HCT116 (cell line): ENCODE measurements around the gene MBNL2. TPM values are rescaled to one million over a fixed set of nuclear protein-coding genes. Genes with fewer than 3 reads are reported as not detected.

Experiments used
- ATAC-seq: fragments of 200-7000 bp; cut with Tn5 transposase; 2 replicates; pipeline ENCODE4 v1.9.1; 2020; ENCODE audit warnings: mild to moderate bottlenecking, moderate library complexity
- BruUV-seq: library from RNA; stranded (reverse); fragments of 400-500 nt; replicated peaks from 2 replicates; lab custom pipeline; 2021; lab: Mats Ljungman, UMichigan
- CTCF ChIA-PET: fragments of 300-600 bp; sonication (Branson Sonifier 250); formaldehyde crosslinking; loops from one replicate; lab custom pipeline; 2021; ENCODE audit warnings: antibody characterized with exemption; lab: Charles Lee
- POLR2A ChIA-PET: fragments of 300-600, 350-600 bp; sonication (Branson Sonifier 250); formaldehyde crosslinking; loops from one replicate; lab custom pipeline; 2021; ENCODE audit warnings: antibody characterized with exemption; lab: Charles Lee
- RAD21 ChIA-PET, 2 experiments: fragments of 300-600 bp; sonication (Branson Sonifier 250); formaldehyde crosslinking; loops; one replicate each; lab custom pipeline; 2023; ENCODE audit warnings: low total read pairs in 2 of 2; ENCODE audit not compliant: uncharacterized antibody in 2 of 2, unreplicated experiment in 2 of 2, low non-redundant PET in 1 of 2; lab: Charles Lee
- DNase-seq: peaks from one replicate; pipeline ENCODE4 v3.0.0-alpha.2; 2010; ENCODE audit warnings: low read depth, low spot score
- H2AFZ ChIP-seq: fragments of 200-600 bp; shearing (Covaris generic), sonication (generic); 2 replicates; pipeline ENCODE4 v1.6.1; 2017; ENCODE audit warnings: low read depth, mixed run types, mixed read lengths, antibody characterized with exemption, low read length; ENCODE audit not compliant: poor library complexity, severe bottlenecking
- H3K27ac ChIP-seq: 2 replicates; pipeline ENCODE4 v1.5.1; 2012; ENCODE audit warnings: low read depth, low read length
- H3K27me3 ChIP-seq: fragments of 200-600 bp; sonication (generic); 2 replicates; pipeline ENCODE4 v1.6.1; 2016; ENCODE audit warnings: mixed run types, low read length, mixed read lengths; ENCODE audit not compliant: insufficient read depth
- H3K36me3 ChIP-seq, 2 experiments: fragments of 200-500 bp in 1 of 2; fragments of 200-600 bp in 1 of 2; sonication (Bioruptor generic) in 1 of 2; sonication (generic) in 1 of 2; 2 replicates each; pipeline versions ENCODE4 v1.5.1 to v1.6.1; 2014 to 2016; ENCODE audit warnings: low read length in 2 of 2, inconsistent platforms in 1 of 2, mixed read lengths in 1 of 2, mixed run types in 1 of 2; ENCODE audit not compliant: insufficient read depth in 2 of 2, control insufficient read depth in 1 of 2
- H3K4me1 ChIP-seq, 2 experiments: fragments of 200-600 bp in 1 of 2; sonication (generic) in 1 of 2; 2 replicates each; pipeline versions ENCODE4 v1.5.1 to v1.6.1; 2012 to 2017; ENCODE audit warnings: low read length in 2 of 2, inconsistent platforms in 1 of 2, mild to moderate bottlenecking in 1 of 2, mixed read lengths in 1 of 2, mixed run types in 1 of 2, moderate library complexity in 1 of 2; ENCODE audit not compliant: insufficient read depth in 2 of 2, control insufficient read depth in 1 of 2
- H3K4me2 ChIP-seq: fragments of 200-600 bp; sonication (generic); 2 replicates; pipeline ENCODE4 v1.6.1; 2017; ENCODE audit warnings: mixed run types, low read length, mixed read lengths
- H3K4me3 ChIP-seq, 2 experiments: fragments of 200-600 bp in 1 of 2; sonication (generic) in 1 of 2; replicated peaks in 1 of 2; 2 replicates each; pipeline ENCODE4 v1.5.1; 2011 to 2016; ENCODE audit warnings: low read length in 2 of 2, control low read depth in 1 of 2, low read depth in 1 of 2, mild to moderate bottlenecking in 1 of 2, mixed read lengths in 1 of 2, mixed run types in 1 of 2
- H3K79me2 ChIP-seq: fragments of 200-600 bp; sonication (generic); 2 replicates; pipeline ENCODE4 v1.6.1; 2017; ENCODE audit warnings: mild to moderate bottlenecking, mixed run types, low read length, moderate library complexity, mixed read lengths; ENCODE audit not compliant: insufficient read depth
- H3K9ac ChIP-seq: fragments of 200-600 bp; sonication (generic); 2 replicates; pipeline ENCODE4 v1.6.1; 2016; ENCODE audit warnings: low read length, mixed read lengths
- H3K9me2 ChIP-seq: fragments of 200-600 bp; sonication (generic), shearing (Covaris generic); 2 replicates; pipeline ENCODE4 v1.6.1; 2017; ENCODE audit warnings: mixed run types, mild to moderate bottlenecking, moderate library complexity; ENCODE audit not compliant: insufficient read depth
- H3K9me3 ChIP-seq, 2 experiments: fragments of 200-500 bp in 1 of 2; fragments of 200-600 bp in 1 of 2; sonication (Bioruptor generic) in 1 of 2; sonication (generic) in 1 of 2; 2 replicates each; pipeline ENCODE4 v1.6.1; 2014 to 2017; ENCODE audit warnings: low read length in 2 of 2, mixed read lengths in 2 of 2, inconsistent platforms in 1 of 2, low read depth in 1 of 2, mild to moderate bottlenecking in 1 of 2, mixed run types in 1 of 2, moderate library complexity in 1 of 2; ENCODE audit not compliant: control insufficient read depth in 1 of 2, insufficient read depth in 1 of 2
- H4K20me1 ChIP-seq: fragments of 200-600 bp; sonication (generic), shearing (Covaris generic); 2 replicates; pipeline ENCODE4 v1.6.1; 2017; ENCODE audit warnings: mixed run types, mild to moderate bottlenecking, moderate library complexity; ENCODE audit not compliant: insufficient read depth
- ATF3 ChIP-seq: IDR thresholded peaks from 2 replicates; pipeline ENCODE4 v1.6.1; 2012
- CTCF ChIP-seq, 3 experiments: fragments of 200-600 bp in 1 of 3; sonication (generic) in 1 of 3; IDR thresholded peaks in 2 of 3; conservative IDR thresholded peaks in 1 of 3; 2 replicates each; pipeline ENCODE4 v1.5.1; 2012 to 2017; ENCODE audit warnings: low read depth in 2 of 3, low read length in 2 of 3, antibody characterized with exemption in 1 of 3, borderline replicate concordance in 1 of 3, control low read depth in 1 of 3, mild to moderate bottlenecking in 1 of 3, mixed read lengths in 1 of 3, mixed run types in 1 of 3, moderate library complexity in 1 of 3; ENCODE audit not compliant: insufficient read depth in 1 of 3
- EGR1 ChIP-seq: IDR thresholded peaks from 2 replicates; pipeline ENCODE4 v1.6.1; 2012; ENCODE audit warnings: low read depth
- ELF1 ChIP-seq: IDR thresholded peaks from 2 replicates; pipeline ENCODE4 v1.6.1; 2012; ENCODE audit warnings: low read depth, borderline replicate concordance
- EZH2 ChIP-seq: fragments of 200-600 bp; sonication (generic); IDR thresholded peaks from 2 replicates; pipeline ENCODE4 v1.6.1; 2017; ENCODE audit warnings: antibody characterized with exemption, mixed run types
- FOSL1 ChIP-seq: IDR thresholded peaks from 2 replicates; pipeline ENCODE4 v1.6.1; 2012; ENCODE audit warnings: low read depth
- JUND ChIP-seq: IDR thresholded peaks from 2 replicates; pipeline ENCODE4 v1.6.1; 2012
- MAX ChIP-seq: IDR thresholded peaks from 2 replicates; pipeline ENCODE4 v1.6.1; 2012
- RAD21 ChIP-seq: IDR thresholded peaks from 2 replicates; pipeline ENCODE4 v1.6.1; 2012; ENCODE audit warnings: low read depth, mild to moderate bottlenecking
- REST ChIP-seq: IDR thresholded peaks from 2 replicates; pipeline ENCODE4 v1.6.1; 2012; ENCODE audit warnings: low read depth
- SP1 ChIP-seq: IDR thresholded peaks from 2 replicates; pipeline ENCODE4 v1.6.1; 2012; ENCODE audit warnings: low read depth
- TCF7L2 ChIP-seq: IDR thresholded peaks from 2 replicates; pipeline ENCODE4 v1.7.0; 2011; ENCODE audit warnings: borderline replicate concordance, inconsistent platforms; ENCODE audit not compliant: insufficient read depth, insufficient read length; ENCODE audit errors: extremely low read depth
- YY1 ChIP-seq: IDR thresholded peaks from 2 replicates; pipeline ENCODE4 v1.6.1; 2011; ENCODE audit warnings: low read length, low read depth, moderate library complexity, mild to moderate bottlenecking; ENCODE audit not compliant: insufficient replicate concordance; ENCODE audit errors: extremely low read depth
- ZBTB33 ChIP-seq: IDR thresholded peaks from 2 replicates; pipeline ENCODE4 v1.6.1; 2011; ENCODE audit warnings: mild to moderate bottlenecking, low read length, moderate library complexity; ENCODE audit not compliant: insufficient replicate concordance; ENCODE audit errors: extremely low read depth
- ZNF274 ChIP-seq: fragments of 200-500 bp; sonication (Bioruptor generic); IDR thresholded peaks from 2 replicates; pipeline ENCODE4 v1.6.1; 2014; ENCODE audit warnings: mild to moderate bottlenecking, low read depth, low read length, inconsistent platforms
- intact Hi-C: fragments of 100-400 bp; cut with micrococcal nuclease; formaldehyde crosslinking; loops from 2 replicates; pipeline ENCODE4 v1.10.0; 2022
- total RNA-seq: library from RNA; stranded (reverse); gene quantifications from one replicate; pipeline ENCODE4 v1.2.1, GENCODE V29; 2021; ENCODE audit not compliant: unreplicated experiment

The MBNL2 gene
- total RNA-seq, 1 experiment from 2014 or later = 73.9 TPM

- BruUV-seq = no TSS peak
- Histone ChIP-seq H3K27me3 (no peaks in the 10 kb centered on the region), H3K9ac (no peak overlapping the region), H3K4me3 (no peak overlapping the region), H3K27ac (no peak overlapping the region), H3K9me3 (no peaks in the 10 kb centered on the region), H3K4me2 (no peak overlapping the region), H3K79me2 (no peaks in the 10 kb centered on the region), H4K20me1 (no peaks in the 10 kb centered on the region), H3K4me1 (peaks cover 8 to 18% of the 10 kb centered on the region in 2 experiments; a peak in 3 of 4 replicates), H3K36me3 (no peaks in the 10 kb centered on the region), H2AFZ (no peak overlapping the region), H3K9me2 (no peaks in the 10 kb centered on the region)
- no peak for TF ChIP-seq ZNF274
- TF ChIP-seq FOSL1 = no peak
- no peak for TF ChIP-seq SP1
- TF ChIP-seq ZBTB33 = no peak
- TF ChIP-seq TCF7L2 = no peak
- TF ChIP-seq REST = no peak
- no peak for TF ChIP-seq EGR1
- no peak for TF ChIP-seq ATF3
- no peak for TF ChIP-seq ELF1
- TF ChIP-seq EZH2 = no peak
- no peak for TF ChIP-seq YY1
- no peak for TF ChIP-seq RAD21
- TF ChIP-seq CTCF (IDR thresholded peaks at IDR 0.05 in 2 of 3, conservative IDR thresholded peaks at IDR 0.05 in 1 of 3; ENCODE audit: borderline replicate concordance in 1 of 3, insufficient read depth in 1 of 3, low read depth in 2 of 3, low read length in 2 of 3) = no peak
- no peak for TF ChIP-seq JUND
- TF ChIP-seq MAX = no peak
- ATAC-seq (no peak), DNase-seq (no peak)
- CTCF ChIA-PET = interaction anchor here (2.1 kb wide), 1 partner anchor 105 kb away, joined by 7 read pairs; no protein-coding TSS in a partner anchor
- POLR2A ChIA-PET = no interaction called here
- RAD21 ChIA-PET = interaction anchor here in 1 of 2 experiments (1.0 kb wide), 1 partner anchor 105 kb away, joined by 3 read pairs; no protein-coding TSS in a partner anchor
- intact Hi-C loops = no loop called here
Observed at GRCh38 chr13:97215325-97215724, 6.8 kb upstream of the MBNL2 start.
